ENCODE data around the gene CLCN3. TPM values are rescaled to one million over a fixed set of nuclear protein-coding genes. Genes with fewer than 3 reads are reported as not detected.
"Not testable (repeated sequence)": the region's sequence is repeated elsewhere in the genome, so short reads cannot be mapped to it uniquely, and the experiment has no call there.

The CLCN3 gene
- 5.6 TPM for polyA plus RNA-seq (2012; ENCODE audit: low read depth, missing spikeins)

- peak; percentile 43 for TF ChIP-seq POU2F2 (IDR thresholded peaks at IDR 0.05; ENCODE audit: low read depth, low read length)
- TF ChIP-seq PAX5 (IDR thresholded peaks at IDR 0.05; ENCODE audit: insufficient read depth, low read length, severe bottlenecking) = no peak
- TF ChIP-seq POLR2AphosphoS5 (IDR thresholded peaks at IDR 0.05; ENCODE audit: low read depth, low read length) = peak; percentile 96
- peak; percentile 91 for TF ChIP-seq POLR2A (IDR thresholded peaks at IDR 0.05; ENCODE audit: low read depth, low read length)
- peak; percentile 79 for TF ChIP-seq SPI1 (IDR thresholded peaks at IDR 0.05; ENCODE audit: low read depth, low read length)
- peak; percentile 72 for TF ChIP-seq TAF1 (IDR thresholded peaks at IDR 0.05; ENCODE audit: low read depth, low read length)
- FAIRE-seq = peak; percentile 100
These were observed at the start of gene CLCN3 for GRCh38 chr4:169619958-169620879. CLCN3 (plus strand) TSS chr4:169620578; CDS start chr4:169635929, 15,351 bp downstream.

GRCh38 chr4:169571012-169571411, 49.4 kb upstream of the CLCN3 start:
- not testable (repeated sequence) for FAIRE-seq; DNase-seq (ENCODE audit: insufficient read length, low spot score)

More at GRCh38 chr4:169619958-169620879, at the start of gene CLCN3:
- DNase-seq (ENCODE audit: insufficient read length, low spot score) = peak; percentile 71

GRCh38 chr4:169571435-169571834, 48.9 kb upstream of the CLCN3 start:
- no peak for DNase-seq (ENCODE audit: insufficient read length, low spot score)
- TF ChIP-seq POLR2A (IDR thresholded peaks at IDR 0.05; ENCODE audit: low read depth, low read length) (no peak), POU2F2 (IDR thresholded peaks at IDR 0.05; ENCODE audit: low read depth, low read length) (no peak), POLR2AphosphoS5 (IDR thresholded peaks at IDR 0.05; ENCODE audit: low read depth, low read length) (no peak), PAX5 (IDR thresholded peaks at IDR 0.05; ENCODE audit: insufficient read depth, low read length, severe bottlenecking) (no peak), SPI1 (IDR thresholded peaks at IDR 0.05; ENCODE audit: low read depth, low read length) (no peak), TAF1 (IDR thresholded peaks at IDR 0.05; ENCODE audit: low read depth, low read length) (no peak)
- FAIRE-seq = no peak

- TF ChIP-seq TAF1 (IDR thresholded peaks at IDR 0.05; ENCODE audit: low read depth, low read length) = no peak
- TF ChIP-seq POLR2A (IDR thresholded peaks at IDR 0.05; ENCODE audit: low read depth, low read length) = no peak
- no peak for TF ChIP-seq POLR2AphosphoS5 (IDR thresholded peaks at IDR 0.05; ENCODE audit: low read depth, low read length)
- no peak for TF ChIP-seq SPI1 (IDR thresholded peaks at IDR 0.05; ENCODE audit: low read depth, low read length)
- no peak for TF ChIP-seq PAX5 (IDR thresholded peaks at IDR 0.05; ENCODE audit: insufficient read depth, low read length, severe bottlenecking)
- no peak for TF ChIP-seq POU2F2 (IDR thresholded peaks at IDR 0.05; ENCODE audit: low read depth, low read length)
- DNase-seq (ENCODE audit: insufficient read length, low spot score) (no peak), FAIRE-seq (peak; percentile 31)
These were observed 46.5 kb upstream of the CLCN3 start for GRCh38 chr4:169573889-169574288.

GRCh38 chr4:169582203-169582602, 38.2 kb upstream of the CLCN3 start:
- TF ChIP-seq SPI1 (IDR thresholded peaks at IDR 0.05; ENCODE audit: low read depth, low read length) (no peak), POU2F2 (IDR thresholded peaks at IDR 0.05; ENCODE audit: low read depth, low read length) (no peak), TAF1 (IDR thresholded peaks at IDR 0.05; ENCODE audit: low read depth, low read length) (no peak), PAX5 (IDR thresholded peaks at IDR 0.05; ENCODE audit: insufficient read depth, low read length, severe bottlenecking) (no peak), POLR2A (IDR thresholded peaks at IDR 0.05; ENCODE audit: low read depth, low read length) (no peak), POLR2AphosphoS5 (IDR thresholded peaks at IDR 0.05; ENCODE audit: low read depth, low read length) (no peak)
- DNase-seq (ENCODE audit: insufficient read length, low spot score) = no peak
- peak; percentile 76 for FAIRE-seq

- no peak for DNase-seq (ENCODE audit: insufficient read length, low spot score)
- TF ChIP-seq POLR2AphosphoS5 (IDR thresholded peaks at IDR 0.05; ENCODE audit: low read depth, low read length) (no peak), POLR2A (IDR thresholded peaks at IDR 0.05; ENCODE audit: low read depth, low read length) (no peak), SPI1 (IDR thresholded peaks at IDR 0.05; ENCODE audit: low read depth, low read length) (no peak)
- no peak for FAIRE-seq
These were observed 37.7 kb upstream of the CLCN3 start for GRCh38 chr4:169582706-169583105.

GRCh38 chr4:169583563-169583962, 36.8 kb upstream of the CLCN3 start:
- DNase-seq (ENCODE audit: insufficient read length, low spot score) (no peak), FAIRE-seq (no peak)
- TF ChIP-seq PAX5 (IDR thresholded peaks at IDR 0.05; ENCODE audit: insufficient read depth, low read length, severe bottlenecking) (no peak), POLR2A (IDR thresholded peaks at IDR 0.05; ENCODE audit: low read depth, low read length) (no peak), SPI1 (IDR thresholded peaks at IDR 0.05; ENCODE audit: low read depth, low read length) (no peak), TAF1 (IDR thresholded peaks at IDR 0.05; ENCODE audit: low read depth, low read length) (no peak), POU2F2 (IDR thresholded peaks at IDR 0.05; ENCODE audit: low read depth, low read length) (no peak), POLR2AphosphoS5 (IDR thresholded peaks at IDR 0.05; ENCODE audit: low read depth, low read length) (no peak)

GRCh38 chr4:169593050-169593560, 27.3 kb upstream of the CLCN3 start:
- TF ChIP-seq POLR2A (IDR thresholded peaks at IDR 0.05; ENCODE audit: low read depth, low read length) (no peak), TAF1 (IDR thresholded peaks at IDR 0.05; ENCODE audit: low read depth, low read length) (no peak), SPI1 (IDR thresholded peaks at IDR 0.05; ENCODE audit: low read depth, low read length) (no peak), POLR2AphosphoS5 (IDR thresholded peaks at IDR 0.05; ENCODE audit: low read depth, low read length) (no peak), PAX5 (IDR thresholded peaks at IDR 0.05; ENCODE audit: insufficient read depth, low read length, severe bottlenecking) (no peak), POU2F2 (IDR thresholded peaks at IDR 0.05; ENCODE audit: low read depth, low read length) (no peak)
- DNase-seq (ENCODE audit: insufficient read length, low spot score) (no peak), FAIRE-seq (no peak)

GRCh38 chr4:169594560-169595195, 25.7 kb upstream of the CLCN3 start:
- no peak for TF ChIP-seq POLR2A (IDR thresholded peaks at IDR 0.05; ENCODE audit: low read depth, low read length)
- TF ChIP-seq POU2F2 (IDR thresholded peaks at IDR 0.05; ENCODE audit: low read depth, low read length) = no peak
- no peak for TF ChIP-seq PAX5 (IDR thresholded peaks at IDR 0.05; ENCODE audit: insufficient read depth, low read length, severe bottlenecking)
- TF ChIP-seq TAF1 (IDR thresholded peaks at IDR 0.05; ENCODE audit: low read depth, low read length) = no peak
- no peak for TF ChIP-seq POLR2AphosphoS5 (IDR thresholded peaks at IDR 0.05; ENCODE audit: low read depth, low read length)
- no peak for TF ChIP-seq SPI1 (IDR thresholded peaks at IDR 0.05; ENCODE audit: low read depth, low read length)
- FAIRE-seq = no peak

More at GRCh38 chr4:169594560-169595195, 25.7 kb upstream of the CLCN3 start:
- no peak for DNase-seq (ENCODE audit: insufficient read length, low spot score)

Measured in GM12891 (cell line).